GM21381 (cell line): ENCODE data around the gene ETV2.
A peak's percentile ranks its signal among the peaks of the same experiment; 100 is the strongest.
"Not testable (repeated sequence)": the region's sequence is repeated elsewhere in the genome, so short reads cannot be mapped to it uniquely, and the experiment has no call there.

Experiments
- ATAC-seq: cut with Tn5 transposase; IDR thresholded peaks from one replicate; pipeline ENCODE4 v1.9.1; 2021; ENCODE audit warnings: mild to moderate bottlenecking, moderate library complexity; ENCODE audit not compliant: unreplicated experiment

ETV2 gene

DNA sequence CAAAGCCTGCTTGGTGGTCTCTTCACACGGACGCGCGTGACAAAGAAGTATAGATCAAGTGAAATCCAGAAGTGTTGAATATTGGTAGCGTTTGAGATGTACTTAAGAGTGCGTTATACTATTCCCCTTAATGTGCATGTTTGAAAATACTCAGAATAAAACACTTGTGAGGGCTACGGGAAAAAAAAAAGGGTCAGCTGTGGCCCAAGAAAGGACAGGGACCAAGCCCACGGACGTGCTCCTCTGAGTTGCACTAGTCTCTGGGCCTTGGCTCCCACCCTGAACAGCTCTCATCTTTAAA lies 13.3 kb upstream of the ETV2 start:
- ATAC-seq: no peak

DNA sequence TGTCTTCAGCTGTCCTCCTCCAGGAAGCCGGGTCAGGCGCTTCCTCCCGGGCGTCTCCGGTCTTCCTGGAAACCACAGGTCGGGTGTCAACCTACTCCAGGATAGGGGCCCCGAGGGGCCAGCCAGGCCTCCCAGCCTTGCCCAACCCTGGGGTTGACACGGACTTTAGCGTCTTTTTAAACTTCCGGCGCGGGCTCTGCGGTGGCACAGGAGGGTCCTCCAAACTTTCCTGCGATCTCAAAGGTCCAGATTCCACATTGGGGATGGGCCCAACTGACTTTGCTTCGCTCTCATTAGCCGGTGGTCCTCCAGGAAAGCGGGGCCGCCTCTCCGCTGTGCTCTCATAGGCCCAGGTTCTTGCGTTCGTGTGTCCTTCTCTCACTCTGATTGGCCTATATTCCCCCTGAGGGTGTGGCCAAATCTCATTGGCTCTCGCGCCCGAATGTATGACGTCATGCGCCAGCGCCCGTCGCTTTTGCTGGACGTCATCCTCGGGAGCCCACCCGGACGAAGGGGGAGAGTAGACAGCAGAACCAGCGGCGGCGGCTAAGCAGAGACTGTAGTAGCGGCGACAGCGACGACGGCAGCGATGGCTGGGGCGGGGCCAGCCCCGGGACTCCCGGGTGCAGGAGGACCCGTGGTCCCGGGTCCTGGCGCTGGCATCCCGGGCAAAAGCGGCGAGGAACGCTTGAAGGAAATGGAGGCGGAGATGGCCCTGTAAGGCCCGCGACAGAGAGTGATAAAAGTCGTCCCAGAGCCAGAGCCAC lies 12.8 kb upstream of the ETV2 start, which contains the start of gene RBM42:
Gene RBM42 (plus strand): TSS at position 472 of the 767 bp plus-strand sequence. CDS start 118 bp downstream, at position 590.
- peak; percentile 96 for ATAC-seq

DNA sequence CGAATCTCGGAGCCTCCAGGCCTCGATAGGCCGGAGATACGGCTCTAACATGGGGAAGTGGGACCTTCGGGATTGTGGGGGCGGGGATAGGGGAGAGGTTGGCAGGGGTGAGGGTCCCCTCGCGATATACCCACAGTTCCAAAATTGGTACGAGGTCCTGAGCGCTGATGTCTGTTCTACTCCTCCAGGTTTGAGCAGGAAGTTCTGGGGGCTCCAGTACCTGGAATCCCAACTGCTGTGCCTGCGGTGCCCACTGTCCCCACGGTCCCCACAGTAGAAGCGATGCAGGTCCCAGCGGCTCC lies 12.3 kb upstream of the ETV2 start:
- no peak for ATAC-seq

DNA sequence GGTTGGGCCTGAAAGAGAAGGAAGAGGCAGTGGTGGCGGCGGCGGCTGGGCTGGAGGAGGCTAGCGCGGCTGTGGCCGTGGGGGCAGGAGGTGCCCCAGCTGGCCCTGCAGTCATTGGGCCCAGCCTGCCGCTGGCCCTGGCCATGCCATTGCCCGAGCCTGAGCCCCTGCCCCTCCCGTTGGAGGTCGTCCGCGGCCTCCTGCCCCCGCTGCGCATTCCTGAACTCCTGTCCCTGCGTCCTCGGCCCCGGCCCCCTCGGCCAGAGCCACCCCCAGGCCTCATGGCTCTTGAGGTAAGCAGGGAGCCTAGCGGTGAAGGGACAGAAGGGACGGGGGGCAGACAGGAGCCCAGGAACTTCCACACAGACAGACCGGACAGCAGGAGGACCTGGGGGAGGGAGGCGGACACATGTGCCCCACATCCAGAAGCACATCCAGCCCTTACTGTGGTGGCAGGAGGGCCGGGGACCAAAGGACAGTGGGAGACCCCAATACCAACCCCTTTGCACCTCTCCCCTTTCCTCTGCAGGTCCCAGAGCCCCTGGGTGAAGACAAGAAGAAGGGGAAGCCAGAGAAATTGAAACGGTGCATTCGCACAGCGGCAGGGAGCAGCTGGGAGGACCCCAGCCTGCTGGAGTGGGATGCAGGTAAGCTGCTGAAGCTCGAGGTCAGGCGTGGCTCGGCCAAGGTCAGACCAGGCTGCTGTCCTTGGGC lies 7.7 kb upstream of the ETV2 start:
- no peak for ATAC-seq

DNA sequence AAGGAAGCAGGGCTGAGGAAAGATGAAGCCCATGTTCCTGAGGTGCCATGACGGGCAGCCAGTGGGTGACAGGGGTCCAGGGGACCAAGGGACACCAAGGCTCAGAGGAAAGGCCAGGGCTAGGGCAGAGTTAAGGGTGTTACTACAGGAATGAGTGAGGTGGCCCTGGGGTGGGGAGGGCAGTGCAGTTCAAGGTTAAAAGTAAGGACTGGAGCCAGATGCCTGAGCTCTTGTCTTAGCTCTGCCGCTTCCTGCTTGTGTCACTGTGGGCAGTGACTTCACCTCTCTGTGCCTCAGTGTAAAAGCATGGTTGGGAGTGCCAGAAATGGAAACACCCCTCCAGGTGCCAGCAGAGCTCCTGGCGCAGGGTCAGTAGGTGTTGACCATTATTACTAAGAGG lies 4.9 kb upstream of the ETV2 start:
- no peak for ATAC-seq

DNA sequence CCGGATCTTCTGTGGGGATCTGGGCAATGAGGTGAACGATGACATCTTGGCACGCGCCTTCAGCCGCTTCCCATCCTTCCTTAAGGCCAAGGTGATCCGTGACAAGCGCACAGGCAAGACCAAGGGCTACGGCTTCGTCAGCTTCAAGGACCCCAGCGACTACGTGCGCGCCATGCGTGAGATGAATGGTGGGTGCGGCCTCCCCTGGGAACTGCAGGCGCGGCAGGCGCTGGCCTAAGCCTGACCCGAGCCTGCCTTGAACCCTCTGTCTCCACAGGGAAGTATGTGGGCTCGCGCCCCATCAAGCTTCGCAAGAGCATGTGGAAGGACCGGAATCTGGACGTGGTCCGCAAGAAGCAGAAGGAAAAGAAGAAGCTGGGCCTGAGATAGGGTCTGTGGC lies 4.4 kb upstream of the ETV2 start:
- no peak for ATAC-seq

DNA sequence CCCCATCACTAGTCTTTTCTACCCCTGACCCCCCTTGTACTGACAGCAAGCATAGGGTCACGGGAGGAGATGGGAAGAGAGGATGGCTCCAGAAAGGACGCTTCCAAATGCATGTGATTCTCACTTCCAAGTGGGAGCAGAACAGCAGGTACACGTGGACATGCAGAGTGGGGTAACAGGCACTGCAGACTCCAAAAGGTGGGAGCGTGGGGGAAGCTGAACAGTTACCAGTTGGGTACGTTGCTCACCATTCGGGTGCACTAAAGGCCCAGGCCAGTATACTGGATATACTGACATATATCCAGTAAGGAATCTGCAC lies 2.3 kb upstream of the ETV2 start:
- ATAC-seq: no peak

DNA sequence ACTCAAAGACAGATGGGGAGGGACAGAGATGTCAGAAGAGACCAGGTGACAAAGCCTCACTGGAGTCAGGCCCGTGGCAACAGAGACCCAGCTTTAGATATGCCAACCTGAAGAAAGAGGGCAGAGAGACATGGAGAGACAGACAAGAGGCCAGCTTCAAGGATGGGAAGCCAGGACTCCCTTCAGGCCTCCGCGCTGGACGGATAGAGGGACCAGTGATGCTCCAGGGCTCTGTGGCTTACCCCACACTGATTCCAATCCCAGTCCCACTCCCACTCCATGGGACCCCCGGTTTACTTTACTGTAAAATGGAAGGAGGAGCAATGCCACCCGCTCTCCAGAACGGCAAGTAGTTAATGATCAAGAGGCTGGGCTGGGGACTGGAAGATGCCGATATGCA lies 1.7 kb upstream of the ETV2 start:
- no peak for ATAC-seq

DNA sequence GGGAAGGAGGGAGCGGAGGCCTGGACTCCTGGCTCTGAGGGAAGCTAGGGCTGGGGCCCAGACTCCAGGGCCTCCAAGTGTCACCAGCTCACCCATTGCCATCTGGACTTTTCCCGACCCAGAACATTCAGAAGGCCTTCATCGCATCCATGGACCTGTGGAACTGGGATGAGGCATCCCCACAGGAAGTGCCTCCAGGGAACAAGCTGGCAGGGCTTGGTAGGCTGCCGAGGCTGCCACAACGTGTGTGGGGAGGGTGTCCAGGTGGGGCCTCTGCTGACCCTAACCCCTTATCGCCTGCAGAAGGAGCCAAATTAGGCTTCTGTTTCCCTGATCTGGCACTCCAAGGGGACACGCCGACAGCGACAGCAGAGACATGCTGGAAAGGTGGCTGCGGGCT lies 767 bp downstream of the ETV2 start:
- no peak for ATAC-seq

DNA sequence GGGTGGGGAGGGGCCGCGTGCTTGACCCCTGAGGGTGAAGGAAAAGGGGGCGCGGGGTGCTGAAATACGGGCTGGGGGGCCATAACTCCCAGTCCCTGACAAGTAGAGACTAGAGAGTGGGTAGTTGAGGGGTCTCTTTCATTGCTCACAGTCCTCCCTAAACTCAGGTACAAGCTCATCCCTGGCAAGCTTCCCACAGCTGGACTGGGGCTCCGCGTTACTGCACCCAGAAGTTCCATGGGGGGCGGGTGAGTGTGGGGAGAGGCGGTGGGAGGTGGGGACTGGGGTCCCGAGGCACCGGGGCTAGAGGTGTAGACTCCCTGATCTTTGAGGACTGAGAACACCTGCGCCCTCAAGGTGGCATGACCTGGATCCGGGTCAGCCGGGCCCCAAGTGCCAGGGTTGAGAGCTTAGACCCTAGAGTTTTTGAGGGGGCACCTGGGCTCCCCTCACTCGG lies 1.3 kb downstream of the ETV2 start:
- no peak for ATAC-seq

DNA sequence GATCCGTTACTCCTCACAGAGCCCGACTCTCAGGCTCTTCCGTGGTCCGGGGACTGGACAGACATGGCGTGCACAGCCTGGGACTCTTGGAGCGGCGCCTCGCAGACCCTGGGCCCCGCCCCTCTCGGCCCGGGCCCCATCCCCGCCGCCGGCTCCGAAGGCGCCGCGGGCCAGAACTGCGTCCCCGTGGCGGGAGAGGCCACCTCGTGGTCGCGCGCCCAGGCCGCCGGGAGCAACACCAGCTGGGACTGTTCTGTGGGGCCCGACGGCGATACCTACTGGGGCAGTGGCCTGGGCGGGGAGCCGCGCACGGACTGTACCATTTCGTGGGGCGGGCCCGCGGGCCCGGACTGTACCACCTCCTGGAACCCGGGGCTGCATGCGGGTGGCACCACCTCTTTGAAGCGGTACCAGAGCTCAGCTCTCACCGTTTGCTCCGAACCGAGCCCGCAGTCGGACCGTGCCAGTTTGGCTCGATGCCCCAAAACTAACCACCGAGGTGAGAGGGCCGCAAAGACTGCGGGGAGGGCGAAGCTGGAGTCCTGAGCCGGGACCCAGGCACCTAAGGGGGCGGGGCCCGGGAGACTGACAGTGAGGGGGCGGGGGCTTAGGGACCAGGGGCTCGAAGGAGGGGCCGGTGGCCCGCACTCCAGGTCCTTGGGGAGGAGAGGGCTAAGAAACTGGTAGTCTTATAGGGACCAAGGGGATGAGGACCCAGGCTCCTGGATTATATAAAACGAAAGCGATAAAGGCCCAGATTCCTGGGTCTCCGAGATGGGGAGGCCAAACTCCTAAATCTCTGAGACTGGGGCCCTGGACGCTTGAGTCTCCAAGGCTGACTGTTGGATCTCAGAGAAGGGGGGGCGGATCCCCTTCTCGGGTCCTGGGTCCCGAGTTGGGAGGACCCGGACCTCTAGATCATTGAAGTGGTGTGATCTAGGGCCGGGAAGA lies 2.0 kb downstream of the ETV2 start:
- ATAC-seq: peak; percentile 43

DNA sequence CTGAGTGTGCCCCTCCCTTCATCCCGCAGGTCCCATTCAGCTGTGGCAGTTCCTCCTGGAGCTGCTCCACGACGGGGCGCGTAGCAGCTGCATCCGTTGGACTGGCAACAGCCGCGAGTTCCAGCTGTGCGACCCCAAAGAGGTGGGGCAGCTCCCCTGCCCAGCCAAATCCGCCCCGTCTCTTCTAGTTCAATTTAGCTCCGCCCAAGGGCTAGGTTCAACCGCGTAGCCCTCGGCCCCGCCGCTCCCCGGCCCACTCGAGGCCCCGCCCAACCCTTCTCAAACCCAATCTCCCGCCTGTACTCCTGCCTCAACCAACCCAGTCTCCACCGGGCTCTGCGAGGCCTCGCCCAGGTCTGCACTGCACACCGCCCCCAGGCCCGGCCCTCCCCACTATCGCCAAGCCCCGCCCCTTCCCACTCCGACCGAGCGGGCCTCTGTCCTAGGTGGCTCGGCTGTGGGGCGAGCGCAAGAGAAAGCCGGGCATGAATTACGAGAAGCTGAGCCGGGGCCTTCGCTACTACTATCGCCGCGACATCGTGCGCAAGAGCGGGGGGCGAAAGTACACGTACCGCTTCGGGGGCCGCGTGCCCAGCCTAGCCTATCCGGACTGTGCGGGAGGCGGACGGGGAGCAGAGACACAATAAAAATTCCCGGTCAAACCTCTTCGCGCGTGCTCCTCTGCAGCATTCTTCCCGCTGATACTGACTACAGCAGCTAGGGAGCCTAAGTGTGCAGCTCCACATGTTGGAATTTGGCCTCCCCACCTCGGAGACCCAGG lies 2.9 kb downstream of the ETV2 start:
- peak; percentile 66 for ATAC-seq

DNA sequence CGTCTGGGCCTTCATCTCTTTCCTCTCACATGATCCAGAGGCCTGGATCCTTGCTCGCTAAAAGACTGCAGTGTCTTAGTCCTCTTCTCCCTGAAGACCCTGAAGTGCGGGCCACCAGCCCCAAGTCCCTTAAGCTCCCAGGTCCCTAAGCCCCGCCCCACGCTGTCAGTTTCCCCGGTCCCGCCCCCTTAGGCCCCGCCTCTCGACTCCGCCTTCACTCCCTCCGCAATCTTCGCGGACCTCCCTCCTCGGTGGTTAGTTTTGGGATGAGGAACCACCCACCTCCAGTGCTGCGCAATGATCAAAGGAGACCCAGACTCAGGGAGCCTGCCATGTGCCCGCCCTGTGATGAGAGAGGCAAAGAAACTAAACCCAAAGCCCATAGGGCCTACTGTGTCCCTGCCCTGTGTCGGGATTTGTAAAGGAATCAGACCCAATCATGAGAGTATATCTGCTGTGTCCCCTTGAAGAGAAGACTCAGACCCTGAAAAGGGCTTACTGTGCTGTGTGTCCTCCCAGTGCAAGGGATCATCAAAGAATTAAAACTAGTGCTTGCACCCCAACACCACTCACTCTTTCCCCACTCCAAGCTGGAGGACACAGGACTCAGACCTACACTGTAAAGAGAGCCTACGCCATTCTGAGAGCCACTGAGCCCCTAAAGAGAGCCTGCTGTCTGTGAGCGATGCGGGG lies 3.6 kb downstream of the ETV2 start:
- no peak for ATAC-seq

DNA sequence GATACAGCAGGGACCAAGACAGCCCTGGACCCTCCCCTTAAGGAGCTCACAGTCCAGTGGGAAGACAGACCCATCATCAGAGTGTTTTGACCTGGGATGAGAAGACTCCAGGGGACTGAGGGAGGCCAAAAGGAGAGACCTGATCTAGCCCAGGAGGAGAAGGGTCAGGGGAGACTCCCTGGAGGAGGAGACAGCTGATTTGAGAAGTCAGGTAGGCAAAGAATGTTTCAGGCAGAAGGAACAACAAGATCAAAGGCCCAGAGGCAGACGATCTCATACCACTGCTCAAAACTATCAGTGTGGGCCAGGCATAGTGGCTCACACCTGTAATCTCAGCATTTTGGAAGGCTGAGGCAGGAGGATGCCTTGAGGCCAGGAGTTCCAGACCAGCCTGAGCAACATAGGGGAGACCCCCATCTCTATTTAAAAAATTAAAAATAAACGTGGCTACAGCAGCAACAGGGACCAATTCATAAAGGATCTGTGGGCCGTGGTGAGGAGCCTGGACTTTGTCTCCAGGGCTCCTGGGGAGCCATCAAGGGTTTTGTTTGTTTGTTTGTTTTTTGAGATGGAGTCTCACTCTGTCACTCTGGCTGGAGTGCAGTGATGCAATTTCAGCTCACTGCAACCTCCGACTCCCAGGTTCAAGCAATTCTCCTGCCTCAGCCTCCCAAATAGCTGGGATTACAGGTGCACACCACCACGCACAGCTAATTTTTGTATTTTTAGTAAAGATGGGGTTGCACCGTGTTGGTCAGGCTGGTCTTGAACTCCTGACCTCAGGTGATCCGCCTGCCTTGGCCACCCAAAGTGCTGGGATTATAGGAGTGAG lies 4.4 kb downstream of the ETV2 start:
- no peak for ATAC-seq

DNA sequence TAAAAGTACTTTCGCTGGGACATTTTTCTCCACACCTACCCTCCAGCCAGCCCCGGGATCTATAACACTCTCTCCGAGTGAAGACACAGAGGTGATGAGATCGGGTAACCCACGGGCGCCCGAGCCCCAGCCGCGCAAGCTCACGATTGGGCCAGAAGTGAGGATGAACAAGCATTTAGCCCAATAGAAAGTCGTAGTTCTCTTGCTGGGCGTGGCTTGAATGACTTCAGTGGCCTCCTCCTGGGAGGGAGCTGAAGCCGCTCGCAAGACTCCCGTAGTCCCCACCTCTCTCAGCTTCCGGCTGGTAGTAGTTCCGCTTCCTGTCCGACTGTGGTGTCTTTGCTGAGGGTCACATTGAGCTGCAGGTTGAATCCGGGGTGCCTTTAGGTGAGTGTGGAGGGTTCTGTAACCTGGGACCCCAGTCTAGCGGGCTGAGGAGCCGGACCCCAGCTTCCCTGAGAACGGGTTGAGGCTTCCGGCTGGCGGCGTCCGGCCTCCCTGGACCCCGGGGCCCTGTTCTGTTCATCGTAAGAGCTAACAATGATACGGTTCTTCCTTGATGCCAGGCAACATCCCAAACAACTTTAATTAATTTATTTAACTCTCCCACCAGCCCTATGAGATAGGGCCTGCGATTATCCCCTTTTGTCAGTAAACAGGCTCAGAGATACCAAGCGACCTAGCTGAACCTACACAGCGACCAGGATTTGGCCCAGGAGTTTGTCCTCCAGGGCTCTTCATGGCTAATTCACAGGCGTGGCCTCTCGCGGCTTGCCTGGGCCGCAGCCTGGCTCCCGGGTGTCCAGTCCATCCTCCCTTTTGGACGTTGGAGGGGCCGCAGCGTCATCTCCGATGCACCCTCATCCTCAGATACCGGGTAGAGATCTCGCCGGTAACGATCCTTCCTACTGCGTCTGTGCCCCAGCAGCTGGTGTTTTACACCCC lies 6.7 kb downstream of the ETV2 start, which contains the start of gene COX6B1:
Gene COX6B1 (plus strand): TSS at position 307 of the 945 bp plus-strand sequence. CDS start 2,921 bp downstream, outside the sequence.
- ATAC-seq: peak; percentile 53

DNA sequence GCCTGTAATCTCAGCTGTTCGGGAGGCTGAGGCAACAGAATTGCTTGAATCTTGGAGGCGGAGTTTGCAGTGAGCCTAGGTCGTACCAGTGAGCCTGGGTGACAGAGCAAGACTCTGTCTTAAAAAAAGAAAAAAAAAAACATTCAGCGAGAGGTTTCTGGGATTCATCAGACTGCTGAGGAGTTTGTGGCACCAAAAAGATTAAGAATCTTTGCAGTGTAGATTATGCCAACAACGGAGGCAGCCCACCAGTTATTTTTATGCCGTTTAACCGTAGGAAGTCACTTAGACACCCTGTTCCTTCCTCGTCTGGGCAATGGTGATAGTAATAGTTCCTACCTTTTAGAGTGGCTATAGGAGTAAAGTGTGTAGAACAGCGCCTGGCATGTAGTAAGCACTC lies 9.0 kb downstream of the ETV2 start:
- no peak for ATAC-seq

DNA sequence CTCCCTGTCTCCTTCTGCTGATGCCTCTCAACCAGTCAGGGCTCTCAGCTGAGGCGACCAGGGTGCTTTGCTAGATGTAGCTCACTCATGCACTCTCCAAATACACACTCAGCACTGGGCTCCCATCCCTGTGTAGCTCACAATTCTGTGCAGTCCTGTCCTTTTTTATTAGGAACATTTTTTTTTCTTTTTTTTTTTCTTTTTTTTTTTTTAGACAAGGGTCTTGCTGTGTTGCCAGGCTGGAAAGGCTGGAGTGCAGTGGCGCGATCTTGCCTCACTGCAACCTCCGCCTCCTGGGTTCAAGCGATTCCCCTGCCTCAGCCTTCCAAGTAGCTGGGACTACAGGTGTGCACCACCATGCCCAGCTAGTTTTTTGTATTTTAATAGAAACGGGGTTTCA lies 13.3 kb downstream of the ETV2 start:
- not testable (repeated sequence) for ATAC-seq

DNA sequence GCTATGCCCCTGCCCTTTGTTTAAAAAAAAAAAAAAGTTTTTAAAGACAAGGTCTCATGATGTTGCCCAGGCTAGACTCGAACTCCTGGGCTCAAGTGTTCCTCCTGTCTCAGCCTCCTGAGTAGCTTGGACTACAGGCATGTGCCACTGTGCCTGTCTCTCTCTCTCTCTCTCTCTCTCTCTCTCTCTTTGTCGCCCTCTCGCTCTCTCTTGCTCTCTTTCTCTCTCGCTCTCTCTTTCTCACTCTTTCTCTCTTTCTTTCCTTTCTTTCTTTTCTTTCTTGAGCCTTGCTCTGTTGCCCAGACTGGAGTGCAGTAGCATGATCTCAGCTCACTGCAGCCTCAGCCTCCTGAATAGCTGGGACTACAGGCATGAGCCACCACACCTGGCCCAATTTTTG lies 14.1 kb downstream of the ETV2 start:
- no peak for ATAC-seq
